K562 (cell line): Measurements from ENCODE around the gene CUL9. TPM values are rescaled to one million over a fixed set of nuclear protein-coding genes. Genes with fewer than 3 reads are reported as not detected.

ENCODE experiments used
- BRD4 ChIP-seq: fragments of 200-600 bp; sonication (generic); IDR thresholded peaks from 2 replicates; pipeline ENCODE4 v1.6.1; 2017; ENCODE audit warnings: inconsistent platforms
- CBFA2T2 ChIP-seq: fragments of 450-650 bp; conservative IDR thresholded peaks from 2 replicates; pipeline ENCODE4 v1.6.1; 2017; ENCODE audit warnings: mild to moderate bottlenecking
- CBX8 ChIP-seq: fragments of 200-600 bp; sonication (generic); IDR thresholded peaks from 2 replicates; pipeline ENCODE4 v1.6.1; 2012; ENCODE audit warnings: borderline replicate concordance, mixed run types, low read depth, mild to moderate bottlenecking, moderate library complexity, mixed read lengths, low read length, control low read depth, inconsistent platforms; ENCODE audit not compliant: poor library complexity, severe bottlenecking; ENCODE audit errors: extremely low read depth
- CCNT2 ChIP-seq: IDR thresholded peaks from 2 replicates; pipeline ENCODE4 v1.6.1; 2011; ENCODE audit warnings: borderline replicate concordance, low read depth, mild to moderate bottlenecking, moderate library complexity, mixed read lengths, low read length; ENCODE audit not compliant: insufficient read length; ENCODE audit errors: extremely low read depth
- CEBPB ChIP-seq: fragments of 450-650 bp; IDR thresholded peaks from 2 replicates; pipeline ENCODE4 v1.6.1; 2016; ENCODE audit warnings: missing genetic modification characterization, missing compliant biosample characterization
- CHD2 ChIP-seq: IDR thresholded peaks from 2 replicates; pipeline ENCODE4 v1.6.1; 2011; ENCODE audit warnings: low read depth, low read length
- HNRNPH1 ChIP-seq: fragments of 200-400 bp; formaldehyde crosslinking; optimal IDR thresholded peaks from 2 replicates; pipeline ENCODE3; 2017; ENCODE audit warnings: low read depth, mild to moderate bottlenecking, low read length, moderate library complexity
- HNRNPL ChIP-seq: fragments of 200-400 bp; formaldehyde crosslinking; IDR thresholded peaks from 2 replicates; pipeline ENCODE4 v1.6.1; 2017; ENCODE audit warnings: low read depth, mild to moderate bottlenecking, low read length
- JUNB ChIP-seq: fragments of 450-650 bp; formaldehyde crosslinking; conservative IDR thresholded peaks from 2 replicates; pipeline ENCODE4 v1.4.0; 2020; ENCODE audit warnings: mild to moderate bottlenecking
- KAT7 ChIP-seq: sonication (generic); formaldehyde crosslinking; IDR thresholded peaks from 2 replicates; pipeline ENCODE4 v1.8.0; 2022; ENCODE audit warnings: missing genetic modification reagents, mild to moderate bottlenecking, borderline replicate concordance
- MAFF ChIP-seq: IDR thresholded peaks from 2 replicates; pipeline ENCODE4 v1.6.1; 2012; ENCODE audit warnings: low read length, improper control_type of control experiment
- MIER1 ChIP-seq: fragments of 450-650 bp; IDR thresholded peaks from 2 replicates; pipeline ENCODE4 v1.6.1; 2016; ENCODE audit warnings: antibody characterized with exemption, mild to moderate bottlenecking, low read depth
- MITF ChIP-seq: IDR thresholded peaks from 2 replicates; pipeline ENCODE4 v1.6.1; 2014; ENCODE audit warnings: antibody characterized with exemption
- RFX1 ChIP-seq: fragments of 450-650 bp; IDR thresholded peaks from 2 replicates; pipeline ENCODE4 v1.6.1; 2016; ENCODE audit warnings: mild to moderate bottlenecking, moderate library complexity
- SIN3B ChIP-seq: fragments of 450-650 bp; IDR thresholded peaks from 2 replicates; pipeline ENCODE4 v1.6.1; 2017; ENCODE audit warnings: low read depth, mild to moderate bottlenecking, moderate library complexity
- SRSF9 ChIP-seq: fragments of 200-400 bp; formaldehyde crosslinking; IDR thresholded peaks from 2 replicates; pipeline ENCODE4 v1.6.1; 2017; ENCODE audit warnings: low read depth, low read length, borderline replicate concordance
- SUPT5H ChIP-seq: fragments of 450-650 bp; IDR thresholded peaks from 2 replicates; pipeline ENCODE4 v1.6.1; 2016
- TAF15 ChIP-seq: fragments of 200-400 bp; formaldehyde crosslinking; IDR thresholded peaks from 2 replicates; pipeline ENCODE4 v1.6.1; 2017; ENCODE audit warnings: mild to moderate bottlenecking, low read depth, low read length, moderate library complexity
- TGIF2 ChIP-seq: sonication (generic); formaldehyde crosslinking; IDR thresholded peaks from 2 replicates; pipeline ENCODE4 v1.8.1; 2022; ENCODE audit warnings: mild to moderate bottlenecking, missing genetic modification reagents, moderate library complexity
- XRCC4 ChIP-seq: IDR thresholded peaks from one replicate; pipeline ENCODE4 v1.6.1; 2011; ENCODE audit not compliant: insufficient read depth, insufficient read length; ENCODE audit errors: extremely low read depth
- ZKSCAN8 ChIP-seq: fragments of 200-800 bp; sonication (Bioruptor generic); IDR thresholded peaks from 2 replicates; pipeline ENCODE4 v1.6.1; 2016; ENCODE audit warnings: missing genetic modification characterization, missing compliant biosample characterization
- ZNF134 ChIP-seq: fragments of 250-450 bp; sonication (Bioruptor Pico); conservative IDR thresholded peaks from 2 replicates; pipeline ENCODE4 v1.4.0; 2020
- ZNF232 ChIP-seq: sonication (generic); formaldehyde crosslinking; IDR thresholded peaks from 2 replicates; pipeline ENCODE4 v1.8.0; 2022; ENCODE audit warnings: mild to moderate bottlenecking, missing genetic modification reagents
- ZNF639 ChIP-seq, 2 experiments: fragments of 200-800 bp in 1 of 2; sonication (Bioruptor generic) in 1 of 2; sonication (generic) in 1 of 2; formaldehyde crosslinking in 1 of 2; IDR thresholded peaks in 1 of 2; conservative IDR thresholded peaks in 1 of 2; 2 replicates each; pipeline versions ENCODE4 v1.5.0 to v1.6.1; 2016 to 2020; ENCODE audit warnings: missing compliant biosample characterization in 1 of 2, missing genetic modification characterization in 1 of 2, missing genetic modification reagents in 1 of 2
- polyA plus RNA-seq, 8 experiments: library from polyadenylated mRNA; depleted of rRNA in 4 of 8; stranded (reverse) in 5 of 8; unstranded in 3 of 8; fragments of >200 nt; fragmentation: Nextera tagmentation in 2 of 8; fragmentation: Illumina TruSeq in 1 of 8; extraction: Ambion mirVana in 2 of 8; extraction: Trizol in 1 of 8; gene quantifications; 2 replicates each; pipeline versions ENCODE4 v1.2.1 to v1.2.3, GENCODE V29; 2011 to 2014; ENCODE audit warnings: inconsistent platforms in 1 of 8, missing spikeins in 1 of 8
- total RNA-seq, 7 experiments: library from RNA; depleted of rRNA in 6 of 7; stranded (reverse); fragments of >200 nt in 6 of 7; fragmentation: Illumina TruSeq in 2 of 7; extraction: Trizol in 2 of 7; gene quantifications; 2 replicates each; pipeline versions ENCODE4 v1.2.1 to v1.2.3, GENCODE V29; 2011 to 2021; ENCODE audit warnings: low replicate concordance in 1 of 7
- TF ChIP-seq, protein P1 (sequence below): sonication (generic); formaldehyde crosslinking; IDR thresholded peaks from 2 replicates; pipeline ENCODE4 v1.9.0; 2022; ENCODE audit warnings: mild to moderate bottlenecking, missing genetic modification reagents
- TF ChIP-seq, protein P2 (sequence below): fragments of 250-450 bp; sonication (Bioruptor Pico); IDR thresholded peaks from 2 replicates; pipeline ENCODE4 v1.8.0; 2021; ENCODE audit warnings: moderate library complexity, mild to moderate bottlenecking, inconsistent platforms

CUL9 gene
- total and polyA plus RNA-seq, 9 of the 15 experiments (the other 6 are each of a cell fraction or from before 2014, with no cell fraction given), result 0.50 to 20.7 (median 6.6) TPM

DNA sequence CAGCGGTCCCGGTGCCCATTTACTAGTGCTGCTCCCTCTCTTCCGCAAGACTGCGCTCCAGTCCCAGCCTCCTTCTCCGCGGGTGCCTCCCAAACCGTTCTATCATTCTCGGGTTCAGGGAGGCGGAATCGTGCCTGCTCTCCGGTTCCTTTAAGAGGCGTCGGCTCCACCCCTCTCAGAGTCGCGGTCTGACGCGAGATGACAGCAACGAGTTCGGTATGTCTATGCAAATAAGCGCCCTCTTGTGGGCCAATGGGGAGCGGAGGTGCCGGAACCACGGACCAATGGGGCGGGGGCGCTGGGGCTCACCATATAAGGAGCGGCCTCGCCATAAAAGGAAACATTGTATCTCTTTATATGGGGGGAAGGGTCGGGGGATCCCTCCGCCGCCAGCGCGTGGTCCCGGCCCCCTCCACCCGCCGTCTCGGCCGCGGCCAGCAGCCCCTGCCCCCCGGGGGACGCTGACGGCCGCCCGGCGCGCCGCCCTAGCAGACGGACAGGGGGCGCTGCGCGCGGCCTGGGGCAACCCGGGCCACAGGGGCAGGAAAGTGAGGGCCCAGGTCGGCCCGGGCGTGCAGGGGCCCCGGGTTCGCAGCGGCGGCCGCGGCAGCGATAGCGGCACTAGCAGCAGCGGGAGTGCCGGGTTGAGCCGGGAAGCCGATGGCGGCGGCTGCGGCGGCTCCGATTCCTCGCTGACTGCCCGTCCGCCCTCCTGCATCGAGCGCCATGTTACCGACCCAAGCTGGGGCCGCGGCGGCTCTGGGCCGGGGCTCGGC is 10.9 kb upstream of the CUL9 start, which contains the start of gene SRF (continued):
- TF ChIP-seq ZNF232 (no peak), HNRNPL (peak; percentile 89), RFX1 (no peak), SRSF9 (no peak), MAFF (no peak), MIER1 (no peak), ZNF639 (CRISPR knock-in tag; conservative IDR thresholded peaks at IDR 0.05 in 1 of 2, IDR thresholded peaks at IDR 0.05 in 1 of 2) (peak in 1 of 2 experiments; percentile 74; a peak in 1 of 4 replicates), CBX8 (no peak), XRCC4 (no peak), BRD4 (peak; percentile 54; the same call in 1 of the 2 replicates), MITF (no peak), TGIF2 (CRISPR knock-in tag) (peak; percentile 87; the same call in 1 of the 2 replicates), TAF15 (no peak), CHD2 (peak; percentile 89), KAT7 (CRISPR knock-in tag) (0 out of 2 replicates have a peak, but pooled peaks have one; percentile 21), ZNF134 (CRISPR knock-in tag) (no peak), SIN3B (peak; percentile 71), ZKSCAN8 (CRISPR knock-in tag) (no peak), HNRNPH1 (no peak), JUNB (CRISPR knock-in tag) (no peak), CEBPB (tag) (no peak), CCNT2 (peak; percentile 95), SUPT5H (peak; percentile 82; the same call in 1 of the 2 replicates), CBFA2T2 (no peak)
- TF ChIP-seq, protein P1, sequence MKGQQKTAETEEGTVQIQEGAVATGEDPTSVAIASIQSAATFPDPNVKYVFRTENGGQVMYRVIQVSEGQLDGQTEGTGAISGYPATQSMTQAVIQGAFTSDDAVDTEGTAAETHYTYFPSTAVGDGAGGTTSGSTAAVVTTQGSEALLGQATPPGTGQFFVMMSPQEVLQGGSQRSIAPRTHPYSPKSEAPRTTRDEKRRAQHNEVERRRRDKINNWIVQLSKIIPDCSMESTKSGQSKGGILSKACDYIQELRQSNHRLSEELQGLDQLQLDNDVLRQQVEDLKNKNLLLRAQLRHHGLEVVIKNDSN (CRISPR knock-in tag), result no peak; the same call in 1 of the 2 replicates
- TF ChIP-seq, protein P2, sequence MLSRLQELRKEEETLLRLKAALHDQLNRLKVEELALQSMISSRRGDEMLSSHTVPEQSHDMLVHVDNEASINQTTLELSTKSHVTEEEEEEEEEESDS (CRISPR knock-in tag), result no peak
